Measurements from ENCODE around the gene ESYT3. TPM values are rescaled to one million over a fixed set of nuclear protein-coding genes. Genes with fewer than 3 reads are reported as not detected.

The ESYT3 gene
- total and polyA plus RNA-seq, 2 experiments from 2014 or later = 3.5 to 8.2 TPM

DNA sequence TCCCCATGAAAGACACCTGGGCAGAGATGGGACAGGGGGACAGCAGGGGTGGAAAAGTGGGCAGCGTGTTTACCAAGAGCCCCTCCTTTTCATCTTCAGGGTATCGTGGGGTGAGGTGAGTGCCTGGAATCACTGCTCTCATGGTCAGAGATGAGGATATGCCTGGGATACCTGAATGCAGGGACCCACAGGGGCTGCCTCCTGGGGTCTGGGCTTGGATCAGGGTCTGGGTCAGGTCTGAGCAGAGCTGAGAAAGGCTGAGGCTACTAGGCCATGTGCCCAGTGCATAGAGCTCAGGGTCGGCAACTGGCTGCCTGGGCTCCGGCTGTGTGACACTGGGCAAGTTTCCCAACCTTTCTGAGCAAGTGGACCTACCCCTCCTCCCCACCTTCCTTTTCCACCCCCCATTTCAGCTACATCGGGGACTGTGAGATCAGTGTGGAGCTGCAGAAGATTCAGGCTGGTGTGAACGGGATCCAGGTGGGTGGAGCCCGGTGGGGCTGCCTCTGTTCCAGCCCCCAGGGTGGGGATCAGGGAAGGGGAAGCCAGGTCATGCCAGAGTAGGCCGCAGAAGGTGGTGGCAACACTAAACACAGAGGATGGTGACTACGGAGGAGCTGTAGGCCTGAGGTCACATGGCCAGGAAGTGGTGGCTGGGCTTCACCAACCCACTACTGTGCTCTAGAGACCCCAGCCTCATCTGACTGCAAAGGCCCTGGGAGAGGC lies 24.5 kb downstream of the ESYT3 start (continued):
- TF ChIP-seq ZNF331 (CRISPR knock-in tag; IDR thresholded peaks at IDR 0.05; ENCODE audit: low read depth) (no peak), REST (IDR thresholded peaks at IDR 0.05; ENCODE audit: unreplicated experiment) (no peak), STAT1 (IDR thresholded peaks at IDR 0.05; ENCODE audit: unreplicated experiment) (no peak), POLR2AphosphoS5 (IDR thresholded peaks at IDR 0.05; ENCODE audit: low read depth) (no peak), ZNF114 (CRISPR knock-in tag; IDR thresholded peaks at IDR 0.05) (no peak), EZH2 (IDR thresholded peaks at IDR 0.05; ENCODE audit: low read depth, unreplicated experiment) (no peak), JUNB (IDR thresholded peaks at IDR 0.05; ENCODE audit: unreplicated experiment) (no peak)
- TF ChIP-seq, protein P1, sequence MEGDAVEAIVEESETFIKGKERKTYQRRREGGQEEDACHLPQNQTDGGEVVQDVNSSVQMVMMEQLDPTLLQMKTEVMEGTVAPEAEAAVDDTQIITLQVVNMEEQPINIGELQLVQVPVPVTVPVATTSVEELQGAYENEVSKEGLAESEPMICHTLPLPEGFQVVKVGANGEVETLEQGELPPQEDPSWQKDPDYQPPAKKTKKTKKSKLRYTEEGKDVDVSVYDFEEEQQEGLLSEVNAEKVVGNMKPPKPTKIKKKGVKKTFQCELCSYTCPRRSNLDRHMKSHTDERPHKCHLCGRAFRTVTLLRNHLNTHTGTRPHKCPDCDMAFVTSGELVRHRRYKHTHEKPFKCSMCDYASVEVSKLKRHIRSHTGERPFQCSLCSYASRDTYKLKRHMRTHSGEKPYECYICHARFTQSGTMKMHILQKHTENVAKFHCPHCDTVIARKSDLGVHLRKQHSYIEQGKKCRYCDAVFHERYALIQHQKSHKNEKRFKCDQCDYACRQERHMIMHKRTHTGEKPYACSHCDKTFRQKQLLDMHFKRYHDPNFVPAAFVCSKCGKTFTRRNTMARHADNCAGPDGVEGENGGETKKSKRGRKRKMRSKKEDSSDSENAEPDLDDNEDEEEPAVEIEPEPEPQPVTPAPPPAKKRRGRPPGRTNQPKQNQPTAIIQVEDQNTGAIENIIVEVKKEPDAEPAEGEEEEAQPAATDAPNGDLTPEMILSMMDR (conservative IDR thresholded peaks at IDR 0.05; ENCODE audit: low read depth in 2 of 2) = no peak

GRCh38 chr3:138459619-138460535 lies 25.5 kb downstream of the ESYT3 start:
- DNase-seq (ENCODE audit: low spot score) = no peak
- ATAC-seq = peak; percentile 64
- Histone ChIP-seq H3K4me3 (no peak overlapping the region), H3K36me3 (ENCODE audit: insufficient read depth) (no peaks in the 10 kb centered on the region), H3K79me2 (replicated peaks; ENCODE audit: insufficient read depth) (no peaks in the 10 kb centered on the region), H3F3A (replicated peaks; ENCODE audit: low read depth) (no peaks in the 10 kb centered on the region), H2AFZ (no peak overlapping the region), H3K4me2 (no peak overlapping the region), H3K4me1 (ENCODE audit: insufficient read depth) (no peaks in the 10 kb centered on the region), H4K20me1 (replicated peaks; ENCODE audit: insufficient read depth) (no peaks in the 10 kb centered on the region), H3K27ac (ENCODE audit: low read depth) (no peak overlapping the region), H3K27me3 (ENCODE audit: insufficient read depth) (no peaks in the 10 kb centered on the region), H3K9me2 (ENCODE audit: insufficient read depth) (no peaks in the 10 kb centered on the region)
- Mint-ChIP-seq H3K4me1 (0 out of 3 replicates have a peak, but pooled peaks cover 3% of the 10 kb centered on the region), H3K27me3 (ENCODE audit: insufficient read depth, low read depth, poor library complexity) (peaks cover 4% of the 10 kb centered on the region), H3K27ac (peak overlapping the region; percentile 59; the same call in 1 of the 2 replicates), H3K4me3 (no peak overlapping the region), H3K36me3 (ENCODE audit: low read depth) (peaks cover 33% of the 10 kb centered on the region), H3K9me3 (peaks cover 6% of the 10 kb centered on the region; the same call in 1 of the 3 replicates)
- TF ChIP-seq CREB1 (CRISPR knock-in tag; IDR thresholded peaks at IDR 0.05; ENCODE audit: low read depth) = no peak
- TF ChIP-seq, protein P1 (conservative IDR thresholded peaks at IDR 0.05; ENCODE audit: low read depth in 2 of 2) = peak in 1 of 2 experiments; percentile 50; a peak in 2 of 4 replicates
